GM12891 (cell line): ENCODE measurements around the gene CORO1A.
"Not testable (repeated sequence)": the region's sequence is repeated elsewhere in the genome, so short reads cannot be mapped to it uniquely, and the experiment has no call there.

ENCODE experiments used
- DNase-seq: peaks from one replicate; pipeline ENCODE4 v3.0.0; 2011; ENCODE audit warnings: low spot score; ENCODE audit not compliant: insufficient read length
- FAIRE-seq: peaks from 2 replicates; lab custom pipeline; 2011; peaks lifted over from hg19 to GRCh38; lab: Jason Lieb, UNC

The CORO1A gene

GRCh38 chr16:30207063-30207704 is 23.8 kb downstream of the CORO1A start:
- FAIRE-seq, DNase-seq: not testable (repeated sequence)

GRCh38 chr16:30209032-30209431 is 25.6 kb downstream of the CORO1A start:
- DNase-seq, FAIRE-seq: not testable (repeated sequence)

- not testable (repeated sequence) for DNase-seq, FAIRE-seq
These were observed 28.0 kb downstream of the CORO1A start for GRCh38 chr16:30211414-30211813.

- FAIRE-seq, DNase-seq: not testable (repeated sequence)
These were observed 33.7 kb downstream of the CORO1A start for GRCh38 chr16:30217082-30217481.
